HCT116 (cell line): Measurements from ENCODE around the gene S100P. TPM values are rescaled to one million over a fixed set of nuclear protein-coding genes. Genes with fewer than 3 reads are reported as not detected.
A peak's percentile ranks its signal among the peaks of the same experiment; 100 is the strongest.

Experiments used
- ATAC-seq: fragments of 200-7000 bp; cut with Tn5 transposase; 2 replicates; pipeline ENCODE4 v1.9.1; 2020; ENCODE audit warnings: mild to moderate bottlenecking, moderate library complexity
- BruUV-seq: library from RNA; stranded (reverse); fragments of 400-500 nt; replicated peaks from 2 replicates; lab custom pipeline; 2021; lab: Mats Ljungman, UMichigan
- CTCF ChIA-PET: fragments of 300-600 bp; sonication (Branson Sonifier 250); formaldehyde crosslinking; loops from one replicate; lab custom pipeline; 2021; ENCODE audit warnings: antibody characterized with exemption; lab: Charles Lee
- POLR2A ChIA-PET: fragments of 300-600, 350-600 bp; sonication (Branson Sonifier 250); formaldehyde crosslinking; loops from one replicate; lab custom pipeline; 2021; ENCODE audit warnings: antibody characterized with exemption; lab: Charles Lee
- RAD21 ChIA-PET, 2 experiments: fragments of 300-600 bp; sonication (Branson Sonifier 250); formaldehyde crosslinking; loops; one replicate each; lab custom pipeline; 2023; ENCODE audit warnings: low total read pairs in 2 of 2; ENCODE audit not compliant: uncharacterized antibody in 2 of 2, unreplicated experiment in 2 of 2, low non-redundant PET in 1 of 2; lab: Charles Lee
- DNase-seq: peaks from one replicate; pipeline ENCODE4 v3.0.0-alpha.2; 2010; ENCODE audit warnings: low read depth, low spot score
- H2AFZ ChIP-seq: fragments of 200-600 bp; shearing (Covaris generic), sonication (generic); 2 replicates; pipeline ENCODE4 v1.6.1; 2017; ENCODE audit warnings: low read depth, mixed run types, mixed read lengths, antibody characterized with exemption, low read length; ENCODE audit not compliant: poor library complexity, severe bottlenecking
- H3K27ac ChIP-seq: 2 replicates; pipeline ENCODE4 v1.5.1; 2012; ENCODE audit warnings: low read depth, low read length
- H3K27me3 ChIP-seq: fragments of 200-600 bp; sonication (generic); 2 replicates; pipeline ENCODE4 v1.6.1; 2016; ENCODE audit warnings: mixed run types, low read length, mixed read lengths; ENCODE audit not compliant: insufficient read depth
- H3K36me3 ChIP-seq, 2 experiments: fragments of 200-500 bp in 1 of 2; fragments of 200-600 bp in 1 of 2; sonication (Bioruptor generic) in 1 of 2; sonication (generic) in 1 of 2; 2 replicates each; pipeline versions ENCODE4 v1.5.1 to v1.6.1; 2014 to 2016; ENCODE audit warnings: low read length in 2 of 2, inconsistent platforms in 1 of 2, mixed read lengths in 1 of 2, mixed run types in 1 of 2; ENCODE audit not compliant: insufficient read depth in 2 of 2, control insufficient read depth in 1 of 2
- H3K4me1 ChIP-seq, 2 experiments: fragments of 200-600 bp in 1 of 2; sonication (generic) in 1 of 2; 2 replicates each; pipeline versions ENCODE4 v1.5.1 to v1.6.1; 2012 to 2017; ENCODE audit warnings: low read length in 2 of 2, inconsistent platforms in 1 of 2, mild to moderate bottlenecking in 1 of 2, mixed read lengths in 1 of 2, mixed run types in 1 of 2, moderate library complexity in 1 of 2; ENCODE audit not compliant: insufficient read depth in 2 of 2, control insufficient read depth in 1 of 2
- H3K4me2 ChIP-seq: fragments of 200-600 bp; sonication (generic); 2 replicates; pipeline ENCODE4 v1.6.1; 2017; ENCODE audit warnings: mixed run types, low read length, mixed read lengths
- H3K4me3 ChIP-seq, 2 experiments: fragments of 200-600 bp in 1 of 2; sonication (generic) in 1 of 2; replicated peaks in 1 of 2; 2 replicates each; pipeline ENCODE4 v1.5.1; 2011 to 2016; ENCODE audit warnings: low read length in 2 of 2, control low read depth in 1 of 2, low read depth in 1 of 2, mild to moderate bottlenecking in 1 of 2, mixed read lengths in 1 of 2, mixed run types in 1 of 2
- H3K79me2 ChIP-seq: fragments of 200-600 bp; sonication (generic); 2 replicates; pipeline ENCODE4 v1.6.1; 2017; ENCODE audit warnings: mild to moderate bottlenecking, mixed run types, low read length, moderate library complexity, mixed read lengths; ENCODE audit not compliant: insufficient read depth
- H3K9ac ChIP-seq: fragments of 200-600 bp; sonication (generic); 2 replicates; pipeline ENCODE4 v1.6.1; 2016; ENCODE audit warnings: low read length, mixed read lengths
- H3K9me2 ChIP-seq: fragments of 200-600 bp; sonication (generic), shearing (Covaris generic); 2 replicates; pipeline ENCODE4 v1.6.1; 2017; ENCODE audit warnings: mixed run types, mild to moderate bottlenecking, moderate library complexity; ENCODE audit not compliant: insufficient read depth
- H3K9me3 ChIP-seq, 2 experiments: fragments of 200-500 bp in 1 of 2; fragments of 200-600 bp in 1 of 2; sonication (Bioruptor generic) in 1 of 2; sonication (generic) in 1 of 2; 2 replicates each; pipeline ENCODE4 v1.6.1; 2014 to 2017; ENCODE audit warnings: low read length in 2 of 2, mixed read lengths in 2 of 2, inconsistent platforms in 1 of 2, low read depth in 1 of 2, mild to moderate bottlenecking in 1 of 2, mixed run types in 1 of 2, moderate library complexity in 1 of 2; ENCODE audit not compliant: control insufficient read depth in 1 of 2, insufficient read depth in 1 of 2
- H4K20me1 ChIP-seq: fragments of 200-600 bp; sonication (generic), shearing (Covaris generic); 2 replicates; pipeline ENCODE4 v1.6.1; 2017; ENCODE audit warnings: mixed run types, mild to moderate bottlenecking, moderate library complexity; ENCODE audit not compliant: insufficient read depth
- ATF3 ChIP-seq: IDR thresholded peaks from 2 replicates; pipeline ENCODE4 v1.6.1; 2012
- CEBPB ChIP-seq: IDR thresholded peaks from 2 replicates; pipeline ENCODE4 v1.6.1; 2012; ENCODE audit warnings: low read depth
- EGR1 ChIP-seq: IDR thresholded peaks from 2 replicates; pipeline ENCODE4 v1.6.1; 2012; ENCODE audit warnings: low read depth
- EZH2phosphoT487 ChIP-seq: fragments of 200-600 bp; IDR thresholded peaks from 2 replicates; pipeline ENCODE4 v1.6.1; 2018; ENCODE audit warnings: antibody characterized with exemption, borderline replicate concordance
- MAX ChIP-seq: IDR thresholded peaks from 2 replicates; pipeline ENCODE4 v1.6.1; 2012
- POLR2A ChIP-seq: IDR thresholded peaks from 2 replicates; pipeline ENCODE4 v1.7.0; 2011; ENCODE audit warnings: borderline replicate concordance; ENCODE audit not compliant: insufficient read depth, insufficient read length; ENCODE audit errors: extremely low read depth
- POLR2AphosphoS5 ChIP-seq: IDR thresholded peaks from 2 replicates; pipeline ENCODE4 v1.6.1; 2011; ENCODE audit warnings: mild to moderate bottlenecking, low read depth, low read length, moderate library complexity
- RAD21 ChIP-seq: IDR thresholded peaks from 2 replicates; pipeline ENCODE4 v1.6.1; 2012; ENCODE audit warnings: low read depth, mild to moderate bottlenecking
- REST ChIP-seq: IDR thresholded peaks from 2 replicates; pipeline ENCODE4 v1.6.1; 2012; ENCODE audit warnings: low read depth
- SRF ChIP-seq: IDR thresholded peaks from 2 replicates; pipeline ENCODE4 v1.6.1; 2012; ENCODE audit warnings: low read depth
- YY1 ChIP-seq: IDR thresholded peaks from 2 replicates; pipeline ENCODE4 v1.6.1; 2011; ENCODE audit warnings: low read length, low read depth, moderate library complexity, mild to moderate bottlenecking; ENCODE audit not compliant: insufficient replicate concordance; ENCODE audit errors: extremely low read depth
- ZNF274 ChIP-seq: fragments of 200-500 bp; sonication (Bioruptor generic); IDR thresholded peaks from 2 replicates; pipeline ENCODE4 v1.6.1; 2014; ENCODE audit warnings: mild to moderate bottlenecking, low read depth, low read length, inconsistent platforms
- intact Hi-C: fragments of 100-400 bp; cut with micrococcal nuclease; formaldehyde crosslinking; loops from 2 replicates; pipeline ENCODE4 v1.10.0; 2022
- total RNA-seq: library from RNA; stranded (reverse); gene quantifications from one replicate; pipeline ENCODE4 v1.2.1, GENCODE V29; 2021; ENCODE audit not compliant: unreplicated experiment

Gene S100P
- total RNA-seq, 1 experiment from 2014 or later = 4.1 TPM

GRCh38 chr4:6659897-6660296, 33.8 kb upstream of the S100P start (continued):
- TF ChIP-seq CEBPB (no peak), POLR2A (no peak)
- TF ChIP-seq, all 23 proteins: peak for 0

GRCh38 chr4:6660430-6660829, 33.2 kb upstream of the S100P start:
- peaks cover 2 to 14% of the 10 kb centered on the region in 2 experiments; a peak in 3 of 4 replicates for H3K4me1 ChIP-seq
- TF ChIP-seq ZNF274 = no peak
- no peak for TF ChIP-seq ATF3
- no peak for TF ChIP-seq EZH2phosphoT487
- TF ChIP-seq MAX = no peak
- ChIA-PET POLR2A (interaction anchor here (0.7 kb wide), 1 partner anchor 234 kb away, joined by 5 read pairs; no protein-coding TSS in a partner anchor), CTCF (interaction anchor here (1.1 kb wide), 1 partner anchor 69 kb away, joined by 3 read pairs; no protein-coding TSS in a partner anchor), RAD21 (no interaction called here)
- H3K36me3 ChIP-seq = no peaks in the 10 kb centered on the region
- H3K79me2 ChIP-seq = no peaks in the 10 kb centered on the region
- H4K20me1 ChIP-seq = no peaks in the 10 kb centered on the region
- H3K9me3 ChIP-seq = no peaks in the 10 kb centered on the region
- H3K4me3 ChIP-seq = no peak overlapping the region
- ATAC-seq = peak; percentile 60
- H2AFZ ChIP-seq = no peak overlapping the region
- no peaks in the 10 kb centered on the region for H3K9me2 ChIP-seq
- H3K9ac ChIP-seq = no peak overlapping the region
- no peak overlapping the region for H3K27ac ChIP-seq
- H3K27me3 ChIP-seq = no peaks in the 10 kb centered on the region
- intact Hi-C loops = no loop called here
- BruUV-seq = no TSS peak
- no peak overlapping the region for H3K4me2 ChIP-seq
- no peak for DNase-seq

- DNase-seq = no peak
- Histone ChIP-seq H3K36me3 (no peaks in the 10 kb centered on the region), H4K20me1 (no peaks in the 10 kb centered on the region), H3K27ac (no peak overlapping the region), H3K4me3 (no peak overlapping the region), H3K9ac (no peak overlapping the region), H3K27me3 (no peaks in the 10 kb centered on the region), H3K4me1 (peaks cover 2 to 14% of the 10 kb centered on the region in 2 experiments; a peak in 3 of 4 replicates), H3K79me2 (no peaks in the 10 kb centered on the region), H3K9me3 (no peaks in the 10 kb centered on the region), H3K9me2 (no peaks in the 10 kb centered on the region), H2AFZ (no peak overlapping the region), H3K4me2 (no peak overlapping the region)
- no TSS peak for BruUV-seq
- POLR2A ChIA-PET = interaction anchor here (1.0 to 4.3 kb wide), 2 partner anchors 11 to 12 kb away, joined by 3 to 55 read pairs; a partner anchor contains a TSS
- ATAC-seq = no peak
- intact Hi-C loops = no loop called here
- CTCF ChIA-PET = no interaction called here
- RAD21 ChIA-PET = no interaction called here
- TF ChIP-seq RAD21 = no peak
- no peak for TF ChIP-seq REST
- TF ChIP-seq ATF3 = no peak
- no peak for TF ChIP-seq EGR1
- no peak for TF ChIP-seq POLR2AphosphoS5
- TF ChIP-seq YY1 = no peak
- no peak for TF ChIP-seq SRF
Observed at GRCh38 chr4:6662591-6662990, 31.1 kb upstream of the S100P start.
